HS-27A (cell line): Measurements from ENCODE around the gene NEDD8.

ENCODE experiments used
- DNase-seq: peaks from one replicate; pipeline ENCODE4 v3.0.0-alpha.2; 2012; ENCODE audit warnings: low read depth, missing footprints

The NEDD8 gene

DNA sequence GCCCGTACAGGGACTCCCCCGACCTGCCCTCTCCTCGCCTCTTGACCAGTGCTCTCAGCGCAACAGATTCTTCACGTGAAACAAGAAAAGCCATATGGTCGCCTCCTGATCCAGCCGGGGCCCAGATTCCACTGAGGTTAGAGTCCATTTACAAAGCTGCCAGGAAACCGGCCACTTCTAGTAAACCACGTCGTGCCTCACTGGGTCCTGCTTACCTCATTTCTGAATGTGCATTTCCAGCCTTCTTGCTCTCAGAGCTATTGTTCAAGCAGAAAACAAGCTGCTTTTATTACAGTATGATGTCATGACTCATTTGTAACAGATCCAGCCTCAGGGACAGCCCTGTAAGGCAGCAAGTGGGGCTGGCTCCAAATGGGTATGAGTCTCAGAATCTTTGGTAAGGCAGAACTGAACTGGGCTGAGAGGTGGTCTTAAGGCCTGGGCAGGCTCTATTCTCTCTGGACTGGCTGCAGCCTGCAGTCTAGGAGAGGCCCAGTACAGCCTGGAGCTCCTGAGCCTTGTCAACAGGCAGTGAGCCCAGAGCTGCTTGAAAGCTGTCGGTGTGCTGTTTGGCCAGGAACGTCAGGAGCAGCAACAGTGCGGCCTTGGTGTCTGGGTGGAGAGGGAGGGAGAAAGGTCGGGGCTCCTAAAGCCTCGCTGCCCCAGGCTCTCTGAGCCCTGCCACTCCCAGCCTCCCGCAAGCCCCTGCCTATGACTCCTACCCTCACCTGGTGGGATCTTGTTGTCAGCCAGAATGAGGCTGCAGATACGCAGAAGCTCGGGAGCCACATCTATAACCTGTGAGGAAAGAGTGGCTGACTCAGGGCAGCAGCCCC lies 52.0 kb downstream of the NEDD8 start:
- DNase-seq, result no peak

DNA sequence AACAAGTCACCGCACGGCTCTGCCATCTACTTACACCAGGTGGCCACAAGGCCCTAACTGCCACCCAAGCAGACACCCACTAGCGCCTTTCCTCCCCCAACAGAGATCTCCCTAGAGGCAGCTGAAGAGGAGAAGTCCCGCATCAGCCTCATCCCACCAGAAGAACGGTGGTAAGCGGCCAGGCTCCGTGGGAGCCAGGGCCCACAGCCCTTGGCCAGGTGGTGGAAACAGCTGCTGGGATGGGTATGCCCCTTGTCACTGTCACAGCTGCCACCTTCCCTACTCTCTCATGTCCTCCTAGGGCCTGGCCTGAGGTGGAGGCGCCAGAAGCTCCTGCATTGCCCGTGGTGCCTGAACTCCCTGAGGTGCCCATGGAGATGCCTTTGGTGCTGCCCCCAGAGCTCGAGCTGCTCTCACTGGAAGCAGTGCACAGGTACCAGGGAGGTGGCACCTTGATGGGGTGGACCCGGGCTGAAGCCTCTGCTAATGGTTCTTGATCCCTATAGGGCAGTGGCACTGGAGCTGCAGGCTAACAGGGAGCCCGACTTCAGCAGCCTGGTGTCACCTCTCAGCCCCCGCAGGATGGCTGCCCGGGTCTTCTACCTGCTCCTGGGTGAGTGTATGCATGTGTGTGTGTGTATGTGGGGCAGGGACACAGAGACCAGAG lies 52.7 kb downstream of the NEDD8 start:
- no peak for DNase-seq

DNA sequence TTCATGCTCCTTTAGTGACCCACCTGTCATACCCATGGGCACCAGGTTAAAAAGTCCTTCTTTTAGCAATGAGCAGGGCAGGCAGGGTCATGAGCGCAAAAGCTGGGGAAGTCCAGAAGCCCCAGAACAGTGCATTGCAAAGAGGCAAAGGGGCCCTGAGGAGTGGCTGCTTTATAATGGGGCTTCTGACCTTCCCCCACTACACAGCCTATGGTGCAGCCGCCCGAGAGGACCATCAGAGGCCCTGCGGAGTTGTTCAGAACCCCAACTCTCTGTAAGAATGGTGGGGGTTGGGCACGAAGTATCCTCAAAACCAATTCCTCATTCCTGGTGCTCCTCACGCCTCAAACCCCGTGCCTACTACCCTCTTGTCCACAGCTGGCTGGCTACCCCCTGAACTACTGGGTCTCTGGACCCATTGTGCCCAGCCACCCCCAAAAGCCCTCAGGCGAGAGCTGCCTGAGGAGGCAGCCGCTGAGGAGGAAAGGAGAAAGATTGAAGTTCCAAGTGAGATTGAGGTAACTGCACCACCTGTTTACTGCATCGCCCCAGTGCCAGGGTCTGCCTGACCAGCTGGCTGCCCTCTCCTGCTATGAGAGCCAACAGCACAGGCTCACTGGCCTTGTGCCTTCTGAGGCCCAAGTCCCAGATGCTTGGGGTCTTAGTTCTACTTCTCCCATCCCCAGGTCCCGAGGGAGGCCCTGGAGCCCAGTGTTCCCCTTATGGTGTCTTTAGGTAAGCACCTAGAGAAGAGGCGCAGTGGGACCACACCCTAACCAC lies 53.6 kb downstream of the NEDD8 start:
- DNase-seq, result no peak

DNA sequence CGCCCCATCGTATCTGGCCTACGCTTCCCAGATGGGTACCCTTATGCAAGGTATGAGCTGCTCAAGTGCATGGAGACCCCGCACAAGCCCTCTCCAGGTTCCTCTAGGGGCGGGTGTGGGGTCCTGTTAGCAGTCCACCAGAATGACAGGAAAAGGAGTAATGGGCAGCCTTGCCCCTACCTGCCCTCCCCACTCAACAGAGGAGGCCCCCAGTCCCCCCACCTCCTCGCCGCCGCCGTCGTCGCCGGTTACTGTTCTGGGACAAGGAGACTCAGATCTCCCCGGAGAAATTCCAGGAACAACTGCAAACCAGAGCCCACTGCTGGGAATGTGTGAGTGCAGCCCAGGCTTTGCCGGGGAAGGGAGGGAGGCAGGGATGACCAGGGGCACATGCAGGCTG lies 54.3 kb downstream of the NEDD8 start:
- no peak for DNase-seq

DNA sequence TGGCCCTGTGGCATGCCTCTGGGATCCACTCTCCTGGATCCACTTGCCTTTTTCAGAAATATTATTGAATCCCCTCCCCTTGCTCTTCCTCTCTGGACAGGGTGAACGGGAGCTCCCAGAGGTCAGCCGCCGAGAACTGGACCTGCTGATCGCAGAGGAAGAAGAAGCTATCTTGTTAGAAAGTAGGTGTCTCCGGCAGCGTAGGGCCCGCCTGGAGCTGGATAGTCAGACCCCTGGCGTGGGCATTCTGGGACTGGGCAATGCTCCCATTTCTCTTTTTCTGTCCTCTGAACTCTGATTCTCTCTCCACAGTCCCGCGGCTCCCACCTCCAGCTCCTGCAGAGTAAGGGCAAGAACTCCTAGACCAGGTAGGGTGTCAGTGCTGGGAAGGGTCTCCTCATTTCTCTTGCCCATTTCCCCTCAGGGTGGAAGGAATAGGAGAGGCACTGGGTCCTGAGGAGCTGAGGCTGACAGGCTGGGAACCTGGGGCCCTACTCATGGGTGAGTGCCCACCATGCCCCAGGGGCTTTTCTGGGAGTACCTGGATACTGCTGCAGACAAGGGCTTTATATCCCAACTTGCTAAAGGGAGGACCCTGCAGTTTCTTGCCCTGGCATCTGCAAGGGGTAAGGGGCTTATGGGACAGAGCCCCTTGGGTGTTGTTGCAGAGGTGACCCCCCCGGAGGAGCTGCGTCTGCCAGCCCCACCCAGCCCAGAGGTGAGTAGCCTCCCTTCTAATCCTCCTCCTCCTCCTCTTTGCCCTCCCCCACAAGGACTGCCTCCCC lies 54.9 kb downstream of the NEDD8 start:
- DNase-seq, result no peak

GRCh38 chr14:24176599-24176998 lies 55.6 kb downstream of the NEDD8 start:
- no peak for DNase-seq

DNA sequence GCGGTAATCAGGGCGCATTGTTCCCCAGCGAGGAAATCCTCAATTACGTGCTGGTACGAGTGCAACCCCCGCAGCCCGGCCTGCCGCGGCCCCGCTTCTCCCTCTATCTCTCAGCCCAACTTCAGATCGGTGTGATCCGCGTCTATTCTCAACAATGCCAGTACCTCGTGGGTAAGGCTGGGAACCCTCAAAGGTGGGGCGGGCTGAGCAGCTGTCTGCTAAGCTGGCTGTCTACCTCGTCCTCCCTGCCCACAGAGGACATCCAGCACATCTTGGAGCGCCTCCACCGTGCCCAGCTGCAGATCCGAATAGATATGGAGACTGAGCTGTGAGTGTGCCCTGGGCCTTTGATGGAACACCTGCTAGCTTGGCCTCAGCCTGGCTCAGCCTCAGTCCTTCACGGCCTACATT lies 59.3 kb downstream of the NEDD8 start:
- no peak for DNase-seq

DNA sequence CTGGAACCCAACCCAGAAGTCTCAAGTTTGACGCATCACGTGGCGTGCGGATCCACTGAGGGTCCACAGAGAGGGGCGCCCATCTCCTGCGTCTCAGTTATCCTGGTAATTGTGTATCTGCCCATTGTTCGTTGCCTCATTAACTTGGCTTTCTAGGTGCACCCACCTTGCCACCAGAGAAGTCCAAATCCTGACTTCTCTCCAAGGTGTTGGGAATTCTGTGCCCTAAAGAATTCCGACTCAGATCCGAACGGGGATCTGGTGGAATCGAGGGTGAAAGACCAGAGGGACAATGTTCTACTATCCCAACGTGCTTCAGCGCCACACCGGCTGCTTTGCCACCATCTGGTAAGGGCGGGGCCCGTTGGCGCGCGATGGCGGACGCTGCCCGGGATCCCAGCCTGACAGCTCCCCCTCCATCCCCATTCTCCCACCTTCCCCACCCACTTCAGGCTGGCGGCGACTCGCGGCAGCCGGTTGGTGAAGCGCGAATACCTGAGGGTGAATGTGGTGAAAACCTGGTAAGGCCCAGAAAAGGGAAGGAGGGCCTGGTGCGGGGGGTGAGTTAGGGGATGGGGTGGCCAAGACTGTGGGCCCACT lies 59.8 kb downstream of the NEDD8 start:
- DNase-seq, result no peak

- DNase-seq, result no peak
Observed at GRCh38 chr14:24171422-24172260, 60.5 kb downstream of the NEDD8 start, which contains the start of gene REC8. Gene REC8 (plus strand): TSS chr14:24172080. CDS start chr14:24172553, 473 bp downstream.

DNA sequence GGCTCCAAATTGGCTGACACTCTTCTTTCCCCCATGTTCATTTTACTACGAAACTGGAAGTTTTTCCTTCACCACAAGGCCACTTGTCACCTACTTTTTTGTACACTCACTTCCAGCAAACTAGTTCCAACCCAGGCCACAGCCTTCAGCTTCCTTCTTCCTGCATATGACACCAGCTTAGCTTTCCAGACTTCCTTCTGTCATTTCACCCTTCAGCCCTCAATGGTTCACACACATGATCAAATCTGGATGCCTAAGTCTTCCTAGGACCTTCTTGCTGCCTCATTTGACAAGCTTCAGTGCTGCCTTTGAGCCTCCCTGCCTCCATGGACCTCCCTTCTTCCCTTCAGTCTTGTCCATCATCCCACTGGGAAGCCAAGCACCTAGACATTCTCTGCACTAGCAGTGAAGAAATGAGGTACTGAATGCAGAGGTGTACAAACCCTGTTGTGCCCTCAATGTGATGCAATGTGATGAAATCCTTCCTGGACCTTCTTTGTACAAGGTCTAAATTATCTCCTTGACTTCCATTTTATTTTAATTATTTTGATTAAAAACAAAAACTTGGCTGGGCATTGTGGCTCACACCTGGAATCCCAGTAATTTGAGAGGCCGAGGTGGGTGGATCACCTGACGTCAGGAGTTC lies 64.6 kb downstream of the NEDD8 start:
- DNase-seq, result no peak
